Measurements from ENCODE around the gene FBH1.

Gene FBH1

GRCh38 chr10:5890452-5890915, 441 bp downstream of the FBH1 start:
- no peak for TF ChIP-seq CTCF (IDR thresholded peaks at IDR 0.05; ENCODE audit: insufficient read depth, low read length, missing control alignments)

GRCh38 chr10:5891009-5891408, 966 bp downstream of the FBH1 start:
- CTCF ChIA-PET = interaction anchor here (1.0 to 3.0 kb wide), 6 partner anchors 10 to 268 kb away, joined by 3 to 9 read pairs (median 5); no protein-coding TSS in a partner anchor
- no peak for DNase-seq (ENCODE audit: low read depth, low spot score)
- POLR2A ChIA-PET = no interaction called here
- peak overlapping the region; percentile 91 for H3K4me3 ChIP-seq (ENCODE audit: low read depth, low read length)
- no peak for TF ChIP-seq CTCF (IDR thresholded peaks at IDR 0.05; ENCODE audit: insufficient read depth, low read length, missing control alignments)

More at GRCh38 chr10:5890452-5890915, 441 bp downstream of the FBH1 start:
- H3K4me3 ChIP-seq (ENCODE audit: low read depth, low read length) = peak overlapping the region; percentile 91
- ChIA-PET CTCF (interaction anchor here (0.8 to 3.0 kb wide), 9 partner anchors 10 to 267 kb away, joined by 3 to 9 read pairs (median 4); partner anchors contain the start of gene GDI2), POLR2A (interaction anchor here (0.5 to 1.5 kb wide), 9 partner anchors 10 to 79 kb away, joined by 3 to 9 read pairs (median 4); partner anchors contain the start of gene GDI2)
- DNase-seq (ENCODE audit: low read depth, low spot score) = no peak

- POLR2A ChIA-PET = no interaction called here
- CTCF ChIA-PET = no interaction called here
- no peak for TF ChIP-seq CTCF (IDR thresholded peaks at IDR 0.05; ENCODE audit: insufficient read depth, low read length, missing control alignments)
- H3K4me3 ChIP-seq (ENCODE audit: low read depth, low read length) = no peak overlapping the region
- no peak for DNase-seq (ENCODE audit: low read depth, low spot score)
Measured at GRCh38 chr10:5892007-5892406, 2.0 kb downstream of the FBH1 start.

GRCh38 chr10:5893321-5893720, 3.3 kb downstream of the FBH1 start:
- CTCF ChIA-PET = interaction anchor here (1.1 kb wide), 1 partner anchor 10 kb away, joined by 3 read pairs; no protein-coding TSS in a partner anchor
- POLR2A ChIA-PET = no interaction called here
- no peak for DNase-seq (ENCODE audit: low read depth, low spot score)
- no peak for TF ChIP-seq CTCF (IDR thresholded peaks at IDR 0.05; ENCODE audit: insufficient read depth, low read length, missing control alignments)
- H3K4me3 ChIP-seq (ENCODE audit: low read depth, low read length) = no peak overlapping the region

GRCh38 chr10:5894403-5894802, 4.4 kb downstream of the FBH1 start:
- CTCF ChIA-PET = interaction anchor here (1.0 to 2.0 kb wide), 2 partner anchors 21 to 271 kb away, joined by 4 to 9 read pairs; no protein-coding TSS in a partner anchor

More at GRCh38 chr10:5894403-5894802, 4.4 kb downstream of the FBH1 start:
- POLR2A ChIA-PET = interaction anchor here (0.6 kb wide), 1 partner anchor 34 kb away, joined by 3 read pairs; no protein-coding TSS in a partner anchor
- TF ChIP-seq CTCF (IDR thresholded peaks at IDR 0.05; ENCODE audit: insufficient read depth, low read length, missing control alignments) = no peak
- DNase-seq (ENCODE audit: low read depth, low spot score) = no peak
- H3K4me3 ChIP-seq (ENCODE audit: low read depth, low read length) = no peak overlapping the region
